Caco-2 (cell line): Measurements from ENCODE around the gene IGFBP7. TPM values are rescaled to one million over a fixed set of nuclear protein-coding genes. Genes with fewer than 3 reads are reported as not detected.

Experiments
- BruUV-seq: library from RNA; stranded (reverse); fragments of 400-500 nt; replicated peaks from 2 replicates; lab custom pipeline; 2021; lab: Mats Ljungman, UMichigan
- CTCF ChIA-PET: fragments of 300-600 bp; sonication (Branson Sonifier 250); formaldehyde crosslinking; loops from one replicate; lab custom pipeline; 2022; ENCODE audit warnings: antibody characterized with exemption; lab: Charles Lee
- POLR2A ChIA-PET: fragments of 300-600 bp; sonication (Branson Sonifier 250); formaldehyde crosslinking; loops from one replicate; lab custom pipeline; 2022; ENCODE audit warnings: antibody characterized with exemption; lab: Charles Lee
- DNase-seq, 2 experiments: peaks; one replicate each; pipeline versions ENCODE4 v3.0.0 to v3.0.0-alpha.2; 2020 to 2022
- H3K27me3 ChIP-seq: replicated peaks from 2 replicates; pipeline ENCODE4 v1.6.0; 2011; ENCODE audit warnings: low read length; ENCODE audit not compliant: control insufficient read depth, insufficient read depth
- H3K36me3 ChIP-seq: 2 replicates; pipeline ENCODE4 v1.5.1; 2011; ENCODE audit warnings: low read length; ENCODE audit not compliant: control insufficient read depth, insufficient read depth
- H3K4me1 ChIP-seq: fragments of 250-450 bp; sonication (Bioruptor Pico); 2 replicates; pipeline ENCODE4 v1.5.1; 2020; ENCODE audit warnings: mild to moderate bottlenecking
- H3K4me3 ChIP-seq: 2 replicates; pipeline ENCODE4 v1.5.1; 2011; ENCODE audit warnings: low read depth, mild to moderate bottlenecking, control low read depth, low read length
- H3K9me3 ChIP-seq: fragments of 250-450 bp; sonication (Bioruptor Pico); 2 replicates; pipeline ENCODE4 v1.5.1; 2020; ENCODE audit warnings: mild to moderate bottlenecking, moderate library complexity
- H3K27ac Mint-ChIP-seq: one replicate; pipeline ENCODE4 v1.8.0; 2022; ENCODE audit warnings: mixed read lengths; ENCODE audit not compliant: unreplicated experiment
- H3K27me3 Mint-ChIP-seq: one replicate; pipeline ENCODE4 v1.8.0; 2022; ENCODE audit warnings: mixed read lengths; ENCODE audit not compliant: insufficient read depth, unreplicated experiment
- H3K36me3 Mint-ChIP-seq: one replicate; pipeline ENCODE4 v1.8.0; 2022; ENCODE audit warnings: mild to moderate bottlenecking, mixed read lengths; ENCODE audit not compliant: insufficient read depth, unreplicated experiment
- H3K4me1 Mint-ChIP-seq: one replicate; pipeline ENCODE4 v1.8.0; 2022; ENCODE audit warnings: low read depth, mixed read lengths; ENCODE audit not compliant: unreplicated experiment
- H3K4me3 Mint-ChIP-seq: one replicate; pipeline ENCODE4 v1.8.0; 2022; ENCODE audit warnings: mild to moderate bottlenecking, moderate library complexity, mixed read lengths; ENCODE audit not compliant: unreplicated experiment
- H3K9me3 Mint-ChIP-seq: one replicate; pipeline ENCODE4 v1.8.0; 2022; ENCODE audit warnings: mixed read lengths; ENCODE audit not compliant: unreplicated experiment
- CTCF ChIP-seq, 2 experiments: fragments of 200-600 bp in 1 of 2; IDR thresholded peaks; 1 replicate in 1 of 2; 2 replicates in 1 of 2; pipeline versions ENCODE4 v1.5.1 to v1.8.0; 2011 to 2022; ENCODE audit warnings: antibody characterized with exemption in 1 of 2, control low read depth in 1 of 2, inconsistent platforms in 1 of 2, low read depth in 1 of 2, low read length in 1 of 2, mild to moderate bottlenecking in 1 of 2, moderate library complexity in 1 of 2; ENCODE audit not compliant: insufficient read depth in 1 of 2, severe bottlenecking in 1 of 2, unreplicated experiment in 1 of 2
- intact Hi-C: fragments of 100-400 bp; cut with micrococcal nuclease; formaldehyde crosslinking; loops from one replicate; pipeline ENCODE4 v1.10.0; 2022; ENCODE audit not compliant: unreplicated experiment
- total RNA-seq: library from RNA; stranded (reverse); gene quantifications from 2 replicates; pipeline ENCODE4 v1.2.3, GENCODE V29; 2022

The IGFBP7 gene
- total RNA-seq, 1 experiment from 2014 or later: 40.4 TPM

- H3K27me3 Mint-ChIP-seq: no peaks in the 10 kb centered on the region
- H3K27me3 ChIP-seq: no peaks in the 10 kb centered on the region
- H3K36me3 ChIP-seq: no peaks in the 10 kb centered on the region
- no peak for TF ChIP-seq CTCF (IDR thresholded peaks at IDR 0.05; ENCODE audit: insufficient read depth in 1 of 2, low read depth in 1 of 2, low read length in 1 of 2, severe bottlenecking in 1 of 2, unreplicated experiment in 1 of 2)
- BruUV-seq: no TSS peak
- intact Hi-C loops: no loop called here
- CTCF ChIA-PET: no interaction called here
- no peak overlapping the region for H3K27ac Mint-ChIP-seq
- peak overlapping the region; percentile 80 for H3K4me3 Mint-ChIP-seq
- DNase-seq: no peak
- no peaks in the 10 kb centered on the region for H3K36me3 Mint-ChIP-seq
- POLR2A ChIA-PET: no interaction called here
- peaks cover 27% of the 10 kb centered on the region for H3K4me1 Mint-ChIP-seq
- H3K9me3 Mint-ChIP-seq: no peaks in the 10 kb centered on the region
- peak overlapping the region; percentile 64 for H3K4me3 ChIP-seq
- no peaks in the 10 kb centered on the region for H3K9me3 ChIP-seq
- H3K4me1 ChIP-seq: 0 out of 2 replicates have a peak, but pooled peaks cover 3% of the 10 kb centered on the region
These were observed 756 bp downstream of the IGFBP7 start for GRCh38 chr4:57109411-57109846.

- Mint-ChIP-seq H3K27me3 (no peaks in the 10 kb centered on the region), H3K4me3 (no peak overlapping the region), H3K4me1 (peaks cover 7% of the 10 kb centered on the region), H3K36me3 (no peaks in the 10 kb centered on the region), H3K9me3 (no peaks in the 10 kb centered on the region), H3K27ac (no peak overlapping the region)
- Histone ChIP-seq H3K27me3 (no peaks in the 10 kb centered on the region), H3K9me3 (no peaks in the 10 kb centered on the region), H3K4me3 (no peak overlapping the region), H3K36me3 (no peaks in the 10 kb centered on the region), H3K4me1 (peaks cover 7% of the 10 kb centered on the region)
- BruUV-seq: no TSS peak
- POLR2A ChIA-PET: no interaction called here
- DNase-seq: no peak
- CTCF ChIA-PET: no interaction called here
- TF ChIP-seq CTCF (IDR thresholded peaks at IDR 0.05; ENCODE audit: insufficient read depth in 1 of 2, low read depth in 1 of 2, low read length in 1 of 2, severe bottlenecking in 1 of 2, unreplicated experiment in 1 of 2): no peak
- intact Hi-C loops: no loop called here
These were observed 4.0 kb downstream of the IGFBP7 start for GRCh38 chr4:57106181-57106580.

- Histone ChIP-seq H3K27me3 (no peaks in the 10 kb centered on the region), H3K36me3 (no peaks in the 10 kb centered on the region), H3K4me1 (peaks cover 16% of the 10 kb centered on the region), H3K4me3 (no peak overlapping the region), H3K9me3 (no peaks in the 10 kb centered on the region)
- BruUV-seq: no TSS peak
- ChIA-PET POLR2A (no interaction called here), CTCF (no interaction called here)
- Mint-ChIP-seq H3K4me1 (no peaks in the 10 kb centered on the region), H3K9me3 (no peaks in the 10 kb centered on the region), H3K36me3 (no peaks in the 10 kb centered on the region), H3K27ac (no peak overlapping the region), H3K27me3 (no peaks in the 10 kb centered on the region), H3K4me3 (no peak overlapping the region)
- DNase-seq: no peak
- no peak for TF ChIP-seq CTCF (IDR thresholded peaks at IDR 0.05; ENCODE audit: insufficient read depth in 1 of 2, low read depth in 1 of 2, low read length in 1 of 2, severe bottlenecking in 1 of 2, unreplicated experiment in 1 of 2)
- intact Hi-C loops: no loop called here
These were observed 5.3 kb downstream of the IGFBP7 start for GRCh38 chr4:57104706-57105560.
